GM13977 (cell line): ENCODE measurements around the gene XPR1.

Experiments used
- DNase-seq: peaks from one replicate; pipeline ENCODE4 v3.0.0; 2012; ENCODE audit warnings: low spot score
- CTCF ChIP-seq: IDR thresholded peaks from 2 replicates; pipeline ENCODE4 v1.5.1; 2012; ENCODE audit warnings: mild to moderate bottlenecking, control low read depth; ENCODE audit not compliant: insufficient read depth; ENCODE audit errors: extremely low read depth, missing control alignments
- in situ Hi-C: fragments of 300-500 bp; cut with MboI; formaldehyde crosslinking; loops from one replicate; pipeline ENCODE4 v1.12.0; 2022; ENCODE audit warnings: low sequenced_read_pairs, low pct_unique_long_range_greater_than_20kb, mixed read lengths, inconsistent platforms; ENCODE audit not compliant: unreplicated experiment

The XPR1 gene

GRCh38 chr1:180779584-180779983, 147.8 kb downstream of the XPR1 start:
- no peak for DNase-seq
- TF ChIP-seq CTCF: no peak
- in situ Hi-C loops: no loop called here

DNA sequence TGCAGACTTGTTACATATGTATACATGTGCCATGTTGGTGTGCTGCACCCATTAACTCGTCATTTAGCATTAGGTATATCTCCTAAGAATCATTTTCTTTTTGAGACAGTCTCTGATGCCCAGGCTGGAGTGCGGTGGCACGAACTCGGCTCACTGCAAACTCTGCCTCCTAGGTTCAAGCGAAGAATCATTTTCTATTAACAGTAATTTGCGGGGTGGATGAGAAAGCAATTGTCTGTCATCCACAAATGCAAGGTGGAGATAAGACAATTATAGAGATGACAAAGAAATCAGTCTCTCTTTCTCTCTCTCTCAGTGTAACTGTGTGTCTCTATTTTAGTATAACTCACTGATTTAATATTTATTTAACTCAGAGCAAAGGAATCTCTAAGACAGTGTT, 149.9 kb downstream of the XPR1 start:
- TF ChIP-seq CTCF: no peak
- no peak for DNase-seq
- in situ Hi-C loops: no loop called here

DNA sequence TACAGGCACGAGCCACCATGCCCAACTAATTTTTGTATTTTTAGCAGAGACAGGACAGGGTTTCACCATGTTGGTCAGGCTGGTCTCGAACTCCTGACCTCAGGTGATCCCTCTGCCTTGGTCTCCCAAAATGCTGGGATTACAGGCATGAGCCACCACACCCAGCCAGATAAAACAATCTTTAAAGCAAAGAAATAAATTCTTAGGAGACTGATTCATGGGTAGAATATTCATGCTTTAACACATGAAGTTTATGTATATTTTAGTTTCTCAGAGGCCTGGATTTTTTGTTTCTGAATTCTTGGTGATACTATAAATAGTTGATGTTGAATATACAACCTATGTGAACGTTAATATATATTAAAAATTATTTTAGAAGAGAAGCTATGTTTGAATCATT, 153.5 kb downstream of the XPR1 start:
- in situ Hi-C loops: no loop called here
- DNase-seq: no peak
- no peak for TF ChIP-seq CTCF

DNA sequence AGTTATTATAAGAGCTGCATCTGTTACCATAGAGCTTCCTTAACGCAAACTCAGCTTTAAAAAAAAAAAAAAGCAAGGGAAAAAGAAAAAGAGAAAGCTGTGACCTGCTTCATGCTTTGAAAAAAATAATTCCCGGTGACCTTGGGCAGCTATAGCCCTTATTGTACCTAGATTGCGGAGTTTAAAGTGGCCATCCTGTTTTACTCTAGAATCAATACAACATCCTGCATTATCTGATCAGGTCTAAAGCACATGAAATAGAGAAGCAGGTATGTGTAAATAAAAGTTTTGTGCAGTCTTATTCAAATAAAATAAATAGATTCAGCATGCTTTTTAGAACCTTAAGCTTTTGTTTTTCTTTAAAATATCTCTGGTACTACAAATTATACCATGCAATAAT, 154.1 kb downstream of the XPR1 start:
- DNase-seq: no peak
- in situ Hi-C loops: no loop called here
- no peak for TF ChIP-seq CTCF

- DNase-seq: no peak
- in situ Hi-C loops: no loop called here
- TF ChIP-seq CTCF: no peak
Measured at GRCh38 chr1:180786624-180787023, 154.8 kb downstream of the XPR1 start.

DNA sequence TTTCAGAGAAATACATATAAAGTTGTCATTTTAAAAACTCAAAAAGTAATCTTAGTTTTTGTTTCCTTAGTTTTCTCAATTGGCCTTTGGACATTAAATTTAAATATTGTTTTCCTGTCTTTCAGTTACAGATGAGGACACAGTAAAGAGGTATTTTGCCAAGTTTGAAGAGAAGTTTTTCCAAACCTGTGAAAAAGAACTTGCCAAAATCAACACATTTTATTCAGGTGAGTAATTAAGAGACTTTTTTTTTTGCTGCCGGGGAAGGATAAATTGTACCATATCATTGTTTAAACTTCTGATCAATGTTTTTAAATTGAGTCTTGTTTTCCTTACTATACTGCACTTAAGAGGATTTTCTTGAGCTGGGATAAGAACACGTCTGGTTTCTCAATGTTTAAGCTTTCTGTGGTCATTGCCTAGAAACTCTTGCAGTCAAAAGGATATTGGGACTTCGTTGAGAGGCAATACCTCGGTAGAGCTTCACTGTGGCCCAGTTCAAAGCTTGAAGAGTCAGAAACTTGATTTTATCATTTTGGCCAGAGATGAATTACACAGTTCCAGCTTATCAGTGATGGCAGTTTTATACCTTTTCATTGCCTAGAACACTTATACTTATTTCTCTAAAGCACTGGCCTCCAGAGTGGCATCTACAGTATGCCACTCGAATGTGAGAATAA, 155.9 kb downstream of the XPR1 start:
- DNase-seq: no peak
- no peak for TF ChIP-seq CTCF
- in situ Hi-C loops: no loop called here
